ENCODE data around the gene CDK14.

- no peak for TF ChIP-seq CTCF (IDR thresholded peaks at IDR 0.05; ENCODE audit: low read depth, low read length)
- TF ChIP-seq EZH2phosphoT487 (IDR thresholded peaks at IDR 0.05; ENCODE audit: low read depth) = no peak
These were observed 655.8 kb downstream of the CDK14 start for GRCh38 chr7:91251877-91252276.

Measured in OCI-LY3 (cell line).